ENCODE results near the gene MUC21. TPM values are rescaled to one million over a fixed set of nuclear protein-coding genes. Genes with fewer than 3 reads are reported as not detected.

Gene MUC21
- total and polyA plus RNA-seq, 2 of the 8 experiments (the other 6 are each of a cell fraction or from before 2014, with no cell fraction given) = not detected

DNA sequence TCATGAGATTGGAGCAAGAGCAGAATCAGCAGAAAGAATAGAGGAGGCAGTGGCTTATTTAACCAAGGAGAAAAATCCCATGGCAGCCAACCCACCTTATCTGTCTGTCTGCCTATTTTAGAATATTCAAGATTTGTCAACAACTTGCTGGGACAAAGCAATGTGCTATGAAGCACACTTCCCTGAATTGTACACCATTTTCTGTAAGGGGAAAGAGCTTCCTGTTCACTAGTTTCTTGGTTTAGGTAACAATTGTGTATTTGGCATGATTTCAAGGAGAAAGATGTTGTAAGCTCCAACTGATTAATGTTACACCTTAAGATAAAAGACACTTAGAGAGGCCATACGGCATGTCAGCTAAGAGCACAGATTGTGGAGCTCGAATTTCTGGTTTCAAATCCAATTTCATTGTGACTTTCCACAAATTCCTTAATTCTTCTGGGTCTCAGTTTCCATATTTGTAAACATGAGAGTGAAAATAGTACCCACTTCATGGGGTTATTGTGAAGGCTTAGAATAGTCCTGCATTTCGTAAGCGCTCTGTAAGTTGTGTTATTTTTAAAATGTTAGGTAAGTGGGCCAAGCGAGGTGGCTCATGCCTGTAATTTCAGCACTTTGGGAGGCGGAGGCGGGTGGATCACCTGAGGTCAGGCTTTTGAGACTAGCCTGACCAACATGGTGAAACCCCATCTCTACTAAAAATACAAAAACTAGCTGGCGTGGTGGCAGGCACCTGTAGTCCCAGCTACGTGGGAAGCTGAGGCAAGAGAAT lies 21.9 kb downstream of the MUC21 start (continued):
- TF ChIP-seq TAF1 (IDR thresholded peaks at IDR 0.05; ENCODE audit: low read depth, low read length) = no peak
- no peak for TF ChIP-seq EP300 (IDR thresholded peaks at IDR 0.05; ENCODE audit: borderline replicate concordance in 1 of 2, low read depth in 2 of 2, low read length in 2 of 2)
- TF ChIP-seq, protein P1, sequence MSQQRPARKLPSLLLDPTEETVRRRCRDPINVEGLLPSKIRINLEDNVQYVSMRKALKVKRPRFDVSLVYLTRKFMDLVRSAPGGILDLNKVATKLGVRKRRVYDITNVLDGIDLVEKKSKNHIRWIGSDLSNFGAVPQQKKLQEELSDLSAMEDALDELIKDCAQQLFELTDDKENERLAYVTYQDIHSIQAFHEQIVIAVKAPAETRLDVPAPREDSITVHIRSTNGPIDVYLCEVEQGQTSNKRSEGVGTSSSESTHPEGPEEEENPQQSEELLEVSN (IDR thresholded peaks at IDR 0.05) = no peak
